NCI-H82 (cell line): ENCODE data around the gene MRRF.

Experiments
- DNase-seq: peaks from one replicate; lab custom pipeline; 2025; lab: John Stamatoyannopoulos, UW

The MRRF gene

DNA sequence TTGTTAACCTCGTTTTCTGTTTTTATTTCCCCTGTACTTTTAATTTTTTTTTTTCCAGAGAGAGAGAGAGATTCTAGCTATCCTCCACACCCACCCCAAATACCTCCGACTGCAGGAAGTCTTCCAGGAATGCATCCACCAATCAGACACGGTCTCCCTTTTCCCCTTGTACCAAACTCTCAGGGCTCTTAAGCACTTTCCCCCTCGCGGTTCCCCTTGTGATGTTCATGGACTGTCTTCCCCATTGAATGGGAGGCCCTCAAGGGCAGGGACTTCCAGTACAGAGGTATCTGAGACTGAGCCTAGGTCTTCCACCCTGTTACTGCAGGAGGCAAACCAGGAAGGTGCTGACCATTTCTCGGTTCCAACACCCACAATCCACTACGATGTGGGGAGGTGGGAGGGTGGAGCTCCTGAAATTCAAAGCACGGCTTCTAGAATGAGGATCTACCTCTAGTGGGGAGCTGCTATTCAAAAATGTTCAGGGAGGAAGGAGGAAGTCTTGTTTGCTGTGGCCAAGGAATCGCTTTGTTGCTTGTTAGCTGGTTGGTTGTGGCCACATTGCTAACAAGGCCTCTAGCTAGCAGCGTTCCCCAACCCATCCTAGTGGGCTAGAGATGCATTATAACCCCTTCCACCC lies 68.6 kb downstream of the MRRF start:
- DNase-seq: no peak

DNA sequence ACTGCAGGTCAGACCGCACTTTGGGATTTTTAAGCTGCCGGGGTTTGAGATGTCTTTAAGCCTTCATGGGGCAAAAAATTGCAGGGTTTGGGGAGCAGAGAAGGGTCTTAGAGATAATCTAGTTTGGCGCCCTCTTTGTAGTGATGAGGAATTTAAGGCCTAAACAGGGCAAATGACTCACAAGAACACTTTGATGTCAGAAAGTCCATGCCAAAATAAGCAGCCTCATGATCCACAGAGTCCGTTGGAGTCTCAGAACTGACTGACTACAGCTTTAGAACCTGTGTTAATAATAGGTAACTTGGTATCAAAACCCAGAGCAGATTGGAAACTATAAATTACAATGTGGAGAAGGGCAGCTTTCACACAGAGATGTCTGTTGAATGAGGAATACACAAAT lies 70.2 kb downstream of the MRRF start:
- no peak for DNase-seq

DNA sequence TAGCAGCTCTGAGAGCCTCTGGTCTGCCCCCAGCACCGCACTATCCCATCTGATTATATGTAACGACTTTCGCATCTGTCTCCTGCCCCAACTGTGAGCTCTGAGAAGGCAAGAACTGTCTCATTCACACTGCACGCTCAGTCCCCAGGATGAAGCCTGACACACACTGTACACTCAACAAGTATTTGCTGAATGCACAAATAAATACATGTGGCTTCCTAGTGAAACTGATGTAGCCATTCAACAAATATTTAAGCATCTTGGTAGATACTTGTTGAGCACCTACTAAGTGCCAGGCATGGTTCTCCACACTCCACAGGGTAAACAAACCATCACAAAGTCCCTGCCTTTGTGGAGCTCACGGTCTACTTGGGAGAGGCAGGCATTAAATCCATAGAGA lies 71.5 kb downstream of the MRRF start:
- no peak for DNase-seq

DNA sequence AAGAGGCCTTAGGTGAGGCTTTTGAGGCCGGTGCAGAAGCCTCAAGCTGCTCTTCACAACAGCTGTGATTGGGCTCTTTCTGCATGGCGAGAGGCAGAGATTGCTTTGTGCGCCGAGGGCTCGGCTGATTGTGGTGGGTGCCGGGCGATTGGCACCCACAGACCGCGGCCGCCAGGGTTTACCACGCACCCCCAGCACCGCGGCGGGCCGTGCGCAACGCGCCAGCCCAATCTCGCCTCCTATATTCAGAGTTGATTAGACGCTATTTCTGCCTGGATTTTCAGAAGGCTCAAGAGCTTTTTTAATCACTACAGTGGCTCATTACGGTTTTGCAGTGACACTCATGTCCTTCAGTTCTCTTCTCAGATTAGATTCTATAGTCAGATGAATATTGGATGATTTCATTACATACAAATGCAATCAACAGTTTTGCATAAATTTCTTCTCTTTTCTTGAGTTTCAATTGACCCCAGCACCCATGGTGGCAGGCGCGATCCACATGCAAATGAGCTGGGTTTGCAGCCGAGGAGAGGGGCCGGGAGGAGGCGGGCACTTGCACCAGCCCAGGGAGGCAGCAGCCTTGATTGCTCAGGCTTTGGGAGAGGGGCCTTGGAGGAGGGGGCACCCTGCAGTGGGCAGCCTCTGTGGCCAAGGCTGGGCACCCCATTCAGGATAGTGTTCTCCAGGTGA lies 72.3 kb downstream of the MRRF start:
- DNase-seq: no peak

DNA sequence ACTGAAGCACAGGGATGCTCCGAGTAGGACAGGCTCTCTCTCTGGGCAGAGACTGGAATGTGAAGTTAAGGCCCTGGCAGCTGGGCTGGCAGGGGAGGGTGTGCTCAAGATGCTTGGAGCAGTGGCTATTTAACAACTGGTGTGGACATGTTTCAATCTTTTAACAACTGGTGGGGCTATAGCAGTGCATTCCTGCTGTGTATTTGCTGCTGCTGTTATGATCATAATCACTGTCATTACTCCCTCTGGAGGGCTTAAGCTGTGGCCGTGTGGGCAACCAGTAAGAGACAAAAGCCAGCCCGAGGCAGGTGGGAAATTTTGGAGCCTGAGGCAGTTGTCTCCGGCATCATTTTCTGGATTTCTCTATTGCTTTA lies 72.9 kb downstream of the MRRF start:
- DNase-seq: no peak

DNA sequence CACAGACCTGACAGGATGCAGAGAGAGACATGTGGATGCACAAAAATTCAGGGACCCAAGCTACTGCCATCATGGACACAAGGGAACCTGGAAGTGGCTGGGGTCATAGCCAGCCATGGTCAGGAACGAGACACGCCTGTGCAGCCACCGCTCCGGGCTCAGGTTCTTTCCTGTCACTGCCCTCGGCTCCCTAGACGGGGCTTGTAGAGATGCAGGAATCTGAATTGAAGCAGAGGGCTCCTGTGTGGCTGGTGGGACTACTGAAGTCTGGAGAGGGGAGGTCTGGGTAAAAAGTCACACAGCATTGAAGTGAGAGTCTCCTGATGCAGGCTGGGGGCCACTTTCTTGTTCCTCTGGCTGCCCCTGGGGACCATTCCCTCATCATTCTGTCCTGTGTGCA lies 73.9 kb downstream of the MRRF start:
- DNase-seq: no peak

DNA sequence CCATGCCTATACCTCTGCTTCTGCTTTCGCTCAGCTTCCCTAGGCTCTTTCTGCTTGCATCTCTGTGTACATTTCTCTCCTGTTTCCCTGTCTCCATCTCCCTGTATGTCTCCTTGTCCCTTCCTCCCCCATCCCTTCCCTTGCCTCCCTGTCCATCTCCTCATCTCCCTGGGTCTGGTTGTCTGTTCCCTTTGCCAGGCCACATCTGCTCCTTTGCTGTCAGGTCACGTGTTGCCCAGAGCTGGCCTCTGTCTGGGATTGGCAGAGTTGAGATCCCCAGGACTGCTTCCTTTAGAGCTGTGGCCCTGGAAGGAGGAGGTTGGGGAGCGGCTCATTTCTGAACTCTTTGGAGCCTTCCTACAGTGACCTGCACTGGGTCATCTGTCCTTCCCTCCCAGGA lies 74.3 kb downstream of the MRRF start:
- no peak for DNase-seq

DNA sequence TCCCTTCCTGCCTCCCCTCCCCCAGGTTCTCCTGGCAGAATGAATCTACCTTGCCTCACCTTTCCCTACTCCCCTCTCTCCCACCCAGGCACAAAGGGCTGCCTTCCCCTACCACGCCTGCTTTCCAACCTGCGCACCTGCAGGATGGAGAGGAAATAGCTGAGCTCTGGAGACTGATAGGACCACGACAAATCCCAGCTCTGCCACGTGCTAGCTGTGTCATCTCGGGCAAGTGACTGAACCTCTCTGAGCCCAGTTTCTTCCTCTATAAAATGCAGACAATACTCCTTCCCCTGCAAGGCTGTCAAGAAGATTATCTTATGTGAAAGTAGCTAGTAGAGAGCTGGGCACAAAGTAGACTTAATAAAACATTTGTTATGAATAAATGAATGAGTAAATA lies 74.9 kb downstream of the MRRF start:
- DNase-seq: no peak

DNA sequence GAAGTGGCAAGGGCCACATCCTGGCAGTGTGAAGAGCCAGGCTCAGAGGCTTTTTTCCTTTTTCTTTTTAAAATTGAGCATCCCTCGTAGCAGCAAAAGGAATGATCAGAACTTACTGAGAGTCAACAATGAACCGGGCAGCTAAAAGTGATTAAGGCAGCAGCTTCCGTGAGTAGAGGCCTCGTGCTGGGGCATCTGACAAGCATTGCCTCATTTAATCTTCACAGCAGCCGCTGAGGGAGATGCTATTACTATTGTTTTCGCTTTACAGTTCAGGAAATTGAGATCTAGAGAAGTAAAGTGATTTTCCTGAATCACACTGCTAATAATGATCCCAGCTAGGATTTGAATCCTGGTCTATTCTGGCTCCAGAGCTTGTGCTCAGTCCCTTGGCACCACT lies 75.5 kb downstream of the MRRF start:
- DNase-seq: no peak

DNA sequence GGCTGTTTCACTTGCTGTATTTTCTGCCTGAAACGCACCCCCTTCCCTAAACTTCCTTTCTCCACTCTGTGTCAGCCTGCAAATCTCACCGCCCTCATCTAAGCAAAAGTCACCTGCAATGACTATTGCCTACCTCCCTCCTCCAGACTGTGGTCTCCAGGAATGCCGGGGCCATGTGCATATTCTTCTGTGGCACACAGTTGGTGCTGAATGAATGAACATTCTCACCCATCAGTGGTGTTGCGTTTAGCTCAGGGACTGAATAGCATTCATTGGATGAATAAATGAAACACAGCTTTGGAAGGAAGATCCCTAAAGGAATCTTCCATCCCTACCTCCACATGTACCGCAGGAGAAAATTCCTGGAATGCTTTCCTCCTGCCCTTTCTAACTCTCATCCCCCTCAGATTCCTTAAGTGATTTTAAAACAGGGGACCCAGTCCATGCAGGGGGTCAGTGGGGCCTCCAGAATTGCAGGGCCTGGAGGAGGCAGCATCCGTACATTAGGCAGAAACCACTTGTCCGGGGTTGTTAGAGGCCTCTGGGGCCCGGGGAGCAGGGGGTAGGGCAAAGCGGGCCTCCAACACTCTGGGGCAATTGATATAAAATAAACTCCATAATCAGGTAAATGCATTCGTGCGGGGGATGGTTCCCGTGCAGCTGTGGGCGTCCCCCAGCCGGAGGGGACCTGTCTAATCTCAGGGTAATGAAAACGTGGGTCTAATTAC lies 77.8 kb downstream of the MRRF start:
- DNase-seq: no peak

DNA sequence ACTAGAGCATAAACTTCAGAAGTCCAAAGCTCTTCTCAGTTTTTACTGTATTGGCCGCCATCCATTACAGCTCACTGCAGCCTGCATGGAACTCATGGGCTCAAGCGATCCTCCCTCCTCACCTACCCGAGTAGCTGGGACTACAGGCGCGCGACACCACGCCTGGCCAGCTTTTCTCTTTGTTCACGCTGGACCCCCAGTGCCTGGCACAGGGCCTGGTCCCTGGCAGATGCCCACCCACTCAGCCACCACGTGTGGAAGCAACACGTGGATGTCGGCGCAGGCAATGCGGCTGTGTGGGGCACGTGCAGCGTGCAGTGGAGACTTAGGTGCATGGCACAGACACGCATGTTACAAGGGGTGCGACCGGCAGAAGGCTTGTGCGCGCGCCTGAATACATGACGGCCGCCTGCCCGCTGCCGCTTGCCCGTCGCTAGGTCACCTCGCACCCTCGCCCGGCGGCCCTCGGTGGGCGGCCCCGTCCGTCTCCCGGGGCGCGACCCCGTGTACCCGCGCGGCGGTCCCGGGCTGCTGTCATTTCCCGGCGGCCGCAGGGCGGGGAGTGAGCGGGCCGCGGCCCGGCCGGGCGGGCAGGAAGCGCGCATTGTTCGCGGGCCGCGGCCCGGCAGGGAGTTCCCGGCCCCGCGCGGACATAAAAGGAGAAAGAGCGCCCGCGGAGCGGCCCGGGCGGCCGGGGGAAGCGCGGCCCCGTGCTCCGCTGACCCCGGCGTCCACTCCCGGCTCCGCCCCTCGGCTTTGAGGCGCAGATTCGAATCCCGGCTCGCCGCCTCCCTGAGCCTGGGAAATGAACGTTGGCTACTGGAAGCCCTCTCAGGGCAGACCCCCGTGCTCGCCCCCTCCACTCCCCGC lies 82.0 kb downstream of the MRRF start:
- no peak for DNase-seq

DNA sequence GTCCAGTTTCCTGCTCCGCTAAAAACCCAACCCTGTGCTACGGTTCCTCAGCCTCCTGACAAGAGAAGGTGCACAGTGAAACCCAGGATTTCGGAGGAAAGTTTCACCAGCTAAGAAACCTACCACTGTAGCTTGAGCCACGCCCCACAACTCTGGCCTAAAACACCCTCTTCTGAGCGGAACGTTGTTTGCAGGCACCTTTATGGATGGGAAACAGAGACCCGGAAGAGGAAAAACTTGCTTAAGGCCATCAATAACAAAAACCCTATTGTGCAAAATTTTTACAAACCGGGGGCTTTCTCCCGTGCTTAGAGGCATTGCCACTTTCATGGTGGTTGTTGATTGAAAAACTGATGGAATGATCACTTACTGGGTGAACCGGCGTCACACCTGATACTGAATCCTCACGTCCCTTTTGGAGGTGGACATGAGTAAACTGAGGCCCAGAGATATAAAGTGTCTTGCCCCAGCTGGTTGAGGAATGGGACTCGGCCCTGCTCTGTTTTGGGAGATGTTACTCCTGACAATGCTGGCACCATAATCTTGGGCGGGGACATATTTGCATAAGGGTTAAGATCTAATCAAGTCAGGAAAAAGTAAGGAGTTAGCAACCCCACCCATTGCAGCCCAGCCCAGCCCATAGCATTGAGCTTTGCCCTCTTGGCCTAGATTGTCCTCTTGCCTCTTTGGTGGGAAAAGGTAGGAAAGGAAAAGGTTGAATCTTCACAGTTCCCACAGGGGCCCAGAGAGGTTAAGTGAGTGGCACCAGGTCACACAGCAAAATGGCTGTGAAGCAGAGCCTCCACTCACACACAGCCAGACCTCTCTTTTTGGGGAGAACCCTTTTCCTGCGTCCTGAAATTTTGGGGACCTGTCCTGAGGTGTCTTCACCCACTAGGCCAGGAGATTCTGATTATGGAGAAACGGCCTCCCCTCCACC lies 82.9 kb downstream of the MRRF start:
- DNase-seq: no peak

DNA sequence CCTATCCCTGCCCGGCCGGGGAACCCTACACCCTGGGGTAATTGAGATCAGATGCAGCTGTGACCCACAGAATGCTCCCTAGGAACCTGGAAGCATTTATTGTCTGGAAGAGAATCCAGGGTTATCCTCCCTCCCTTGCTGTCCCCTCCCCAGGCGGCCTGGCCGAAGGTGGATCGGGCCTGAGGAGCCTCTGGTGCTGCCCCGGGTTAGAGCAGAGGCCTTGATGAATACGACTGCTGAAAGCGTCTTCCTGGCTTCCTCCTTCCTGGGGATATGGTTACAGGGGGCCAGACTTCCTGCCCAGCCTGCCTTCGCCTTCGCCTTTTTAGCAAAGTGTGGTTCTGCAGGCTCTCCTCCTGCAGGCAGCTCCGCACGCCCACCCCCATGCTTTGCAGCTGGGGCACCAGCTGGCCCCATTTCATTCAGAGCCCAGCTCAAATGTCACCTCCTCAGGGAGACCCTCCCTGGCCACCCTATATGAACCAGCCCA lies 83.7 kb downstream of the MRRF start:
- DNase-seq: no peak

DNA sequence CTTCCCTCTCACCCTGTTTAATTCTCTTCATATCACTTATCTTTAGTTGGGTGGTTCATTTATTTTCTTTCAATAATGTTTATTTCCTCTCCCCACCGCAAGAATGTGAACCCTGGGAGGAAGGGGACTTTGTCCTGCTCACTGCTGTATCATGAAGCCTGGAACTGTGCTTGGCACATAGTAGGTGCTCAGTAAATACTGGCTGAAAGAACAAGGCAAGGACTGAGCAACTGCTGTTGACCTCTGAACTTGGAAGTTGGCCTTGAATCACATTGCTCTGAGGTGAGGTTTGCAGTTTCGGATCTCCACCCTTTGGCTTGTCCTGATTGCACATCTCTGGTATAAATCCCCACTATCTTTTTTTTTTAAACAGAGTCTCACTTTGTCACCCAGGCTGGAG lies 84.1 kb downstream of the MRRF start:
- DNase-seq: no peak

DNA sequence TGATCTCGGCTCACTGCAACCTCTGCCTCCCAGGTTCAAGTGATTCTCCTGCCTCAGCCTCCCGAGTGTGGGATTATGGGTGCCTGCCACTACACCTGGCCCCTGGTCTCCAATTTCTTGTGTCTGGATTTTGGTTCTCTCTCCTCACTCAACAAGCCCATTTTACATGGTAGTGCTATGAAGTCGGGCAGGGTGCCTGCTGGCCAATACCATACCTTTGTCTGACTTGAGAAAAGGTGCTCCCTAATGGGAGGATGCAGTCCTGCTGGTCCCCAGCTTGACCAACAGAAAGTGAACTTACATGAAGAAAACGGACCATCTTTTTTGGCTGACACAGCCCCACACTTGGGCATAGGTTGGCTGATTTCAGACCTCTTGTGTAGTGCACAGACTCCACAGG lies 84.5 kb downstream of the MRRF start:
- DNase-seq: no peak

DNA sequence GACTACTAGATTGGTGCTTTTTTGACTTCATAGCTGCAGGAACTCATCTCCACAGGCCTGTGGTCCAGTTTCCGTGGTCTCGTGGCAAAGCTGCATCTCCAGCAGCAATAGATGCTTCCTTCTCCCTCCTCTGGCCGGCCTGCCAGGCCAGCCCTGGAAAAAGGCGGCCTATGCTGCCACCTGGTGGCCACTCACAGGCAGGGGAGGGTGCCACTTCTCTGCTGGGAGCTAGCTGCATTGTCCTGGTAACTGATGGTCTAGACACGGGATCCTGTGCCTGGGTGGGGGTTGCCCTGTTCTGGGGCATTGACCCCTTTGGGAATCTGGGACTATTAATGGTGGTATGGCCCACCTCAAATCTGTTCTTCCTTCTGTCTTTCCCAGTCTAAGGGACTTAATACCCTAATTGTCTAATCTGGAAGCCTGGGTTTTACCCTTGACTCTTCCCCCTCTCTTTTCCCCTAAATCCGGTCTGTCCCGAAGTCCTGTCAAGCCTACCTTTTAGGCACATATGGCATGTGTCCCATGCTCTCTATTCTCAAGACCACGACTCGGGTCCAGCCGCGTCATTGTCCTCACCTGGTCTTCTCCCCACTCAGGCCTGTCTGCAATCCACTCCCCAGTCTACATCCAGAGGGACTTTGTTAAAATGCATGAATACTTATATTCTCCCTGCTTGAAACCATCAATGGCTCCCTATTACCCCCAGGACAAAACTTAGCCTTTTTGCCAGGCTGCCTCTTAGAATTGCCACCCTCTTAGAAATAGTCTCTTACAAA lies 86.1 kb downstream of the MRRF start:
- DNase-seq: peak; percentile 81

DNA sequence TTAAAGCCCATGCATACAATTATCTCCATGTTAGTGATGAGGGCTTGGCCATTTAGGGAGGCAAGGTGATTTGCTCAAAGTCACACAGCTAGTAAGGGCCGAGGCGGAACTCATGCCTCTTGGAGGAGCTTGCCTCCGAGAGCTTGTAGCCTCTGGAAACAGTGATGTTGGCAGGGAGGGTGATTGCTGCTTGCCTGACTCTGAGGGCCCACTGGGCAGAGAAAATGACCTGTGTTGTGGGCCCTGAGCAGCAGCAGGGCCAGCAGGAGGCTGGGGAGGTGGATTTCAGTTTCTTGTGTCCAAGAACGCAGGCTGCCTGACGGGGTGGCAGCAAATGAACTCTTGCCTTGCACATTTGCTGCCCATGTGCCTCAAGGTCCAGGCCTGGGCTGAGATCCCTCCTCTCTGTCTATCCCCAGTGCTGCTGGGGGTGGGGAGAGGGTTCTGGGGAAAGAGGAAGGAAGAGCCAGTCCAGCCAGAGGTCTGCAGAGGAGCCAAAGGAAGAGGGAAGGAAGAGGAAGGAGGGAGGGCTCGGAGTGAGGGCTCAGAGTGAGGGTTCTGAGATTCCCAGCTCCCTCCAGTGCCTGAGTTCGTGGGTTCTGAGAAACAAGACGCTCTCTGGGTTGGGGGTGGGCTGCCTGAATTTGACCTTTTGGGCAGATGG lies 90.0 kb downstream of the MRRF start:
- DNase-seq: no peak

DNA sequence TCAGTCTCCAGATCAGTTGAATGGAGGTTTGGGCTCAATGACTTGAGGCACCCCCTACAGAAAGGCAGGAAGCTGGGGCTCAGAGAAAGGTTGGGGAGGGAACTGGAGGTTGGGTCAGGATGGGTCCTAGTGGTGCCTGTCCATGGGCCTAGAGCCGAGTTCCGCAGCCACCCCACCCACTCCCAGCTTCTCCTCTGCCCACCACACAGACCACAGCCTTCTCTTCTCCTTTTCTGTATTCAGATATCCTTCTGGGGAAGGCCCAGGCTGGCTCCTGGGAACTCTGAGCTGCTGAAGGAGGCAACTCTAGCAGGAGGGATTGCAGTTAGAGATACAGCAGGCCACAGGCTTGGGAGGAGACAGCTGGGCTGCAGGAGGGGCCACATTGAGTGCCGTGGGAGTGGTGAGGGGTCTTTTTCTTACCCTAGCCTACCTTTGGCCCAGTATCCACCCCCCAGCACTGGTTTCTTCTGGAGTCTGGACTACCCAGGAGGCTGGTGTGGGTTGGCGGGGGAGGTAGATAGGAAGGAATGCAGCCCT lies 90.7 kb downstream of the MRRF start:
- no peak for DNase-seq

DNA sequence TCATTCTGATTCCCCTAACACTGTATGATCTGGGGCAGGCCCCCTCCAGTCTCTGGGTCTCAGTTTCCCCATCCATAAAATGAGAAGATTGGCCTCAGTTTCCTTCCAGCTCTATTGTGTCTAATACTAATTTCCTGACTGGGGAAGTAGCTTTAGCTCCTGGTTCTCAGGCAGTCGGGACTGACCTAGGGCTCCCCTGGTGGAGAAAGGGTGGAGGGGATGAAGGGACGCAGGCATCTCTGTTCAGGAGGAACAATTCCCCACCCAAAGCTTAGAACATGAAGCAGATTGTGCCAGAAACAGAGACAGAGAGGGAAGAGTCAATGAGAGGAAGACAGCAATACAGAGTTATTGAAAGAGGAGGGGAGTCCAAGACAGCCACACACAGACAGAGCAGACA lies 91.9 kb downstream of the MRRF start:
- peak; percentile 28 for DNase-seq

DNA sequence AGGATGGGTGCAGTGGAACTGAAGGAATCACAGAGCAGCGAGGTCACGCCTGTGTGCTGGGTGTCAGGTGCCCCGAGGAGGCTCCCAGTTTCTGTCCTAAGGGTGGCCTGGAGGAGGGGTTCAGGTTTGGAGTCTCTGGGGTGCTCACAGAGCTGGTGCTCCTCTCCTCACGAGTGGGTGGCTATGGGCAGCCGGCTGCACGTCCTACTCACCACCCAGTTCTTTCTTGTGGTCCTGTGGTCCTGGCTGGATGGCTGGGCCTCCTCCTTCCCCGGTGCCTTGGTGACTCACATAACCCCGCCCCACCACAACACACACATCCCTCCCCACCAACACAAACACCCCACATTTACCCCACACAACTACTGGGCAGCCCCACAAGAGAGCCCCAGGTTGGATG lies 96.2 kb downstream of the MRRF start:
- DNase-seq: no peak
